Nephron progenitor cell (in vitro differentiated cells): Measurements from ENCODE around the gene ASCL4.

Source experiments
- DNase-seq: peaks from one replicate; pipeline ENCODE4 v3.0.0; 2021
- H3K27ac Mint-ChIP-seq: 2 replicates; pipeline ENCODE4 v1.8.0; 2021; ENCODE audit warnings: mild to moderate bottlenecking, moderate library complexity, mixed read lengths
- H3K27me3 Mint-ChIP-seq: 2 replicates; pipeline ENCODE4 v1.8.0; 2021; ENCODE audit warnings: mild to moderate bottlenecking, low read depth, mixed read lengths; ENCODE audit not compliant: poor library complexity
- H3K36me3 Mint-ChIP-seq: 2 replicates; pipeline ENCODE4 v1.8.0; 2021; ENCODE audit warnings: low read depth, mixed read lengths
- H3K4me1 Mint-ChIP-seq: 2 replicates; pipeline ENCODE4 v1.8.0; 2021; ENCODE audit warnings: mixed read lengths
- H3K4me3 Mint-ChIP-seq: 2 replicates; pipeline ENCODE4 v1.8.0; 2021; ENCODE audit warnings: mild to moderate bottlenecking, moderate library complexity, mixed read lengths
- H3K9me3 Mint-ChIP-seq: 2 replicates; pipeline ENCODE4 v1.8.0; 2021; ENCODE audit warnings: mild to moderate bottlenecking, moderate library complexity, mixed read lengths
- CTCF ChIP-seq: fragments of 200-600 bp; sonication (generic); IDR thresholded peaks from 2 replicates; pipeline ENCODE4 v1.5.0; 2021; ENCODE audit warnings: antibody characterized with exemption

Gene ASCL4

GRCh38 chr12:107779077-107779831 lies 4.8 kb downstream of the ASCL4 start:
- DNase-seq: no peak
- no peaks in the 10 kb centered on the region for H3K9me3 Mint-ChIP-seq
- H3K27me3 Mint-ChIP-seq: peaks cover 89% of the 10 kb centered on the region
- H3K4me1 Mint-ChIP-seq: peaks cover 5% of the 10 kb centered on the region
- H3K27ac Mint-ChIP-seq: no peak overlapping the region
- H3K36me3 Mint-ChIP-seq: no peaks in the 10 kb centered on the region
- TF ChIP-seq CTCF: no peak
- no peak overlapping the region for H3K4me3 Mint-ChIP-seq

GRCh38 chr12:107780298-107780697 lies 5.8 kb downstream of the ASCL4 start:
- DNase-seq: no peak
- Mint-ChIP-seq H3K27ac (no peak overlapping the region), H3K4me1 (peaks cover 5% of the 10 kb centered on the region), H3K36me3 (no peaks in the 10 kb centered on the region), H3K4me3 (no peak overlapping the region), H3K9me3 (no peaks in the 10 kb centered on the region), H3K27me3 (peaks cover 78% of the 10 kb centered on the region)
- TF ChIP-seq CTCF: no peak

GRCh38 chr12:107782067-107782466 lies 7.6 kb downstream of the ASCL4 start:
- Mint-ChIP-seq H3K27ac (no peak overlapping the region), H3K4me3 (no peak overlapping the region), H3K9me3 (no peaks in the 10 kb centered on the region), H3K4me1 (peaks cover 5% of the 10 kb centered on the region), H3K27me3 (peaks cover 65% of the 10 kb centered on the region), H3K36me3 (no peaks in the 10 kb centered on the region)
- TF ChIP-seq CTCF: no peak
- DNase-seq: no peak

- Mint-ChIP-seq H3K4me1 (peaks cover 5% of the 10 kb centered on the region), H3K27ac (no peak overlapping the region), H3K27me3 (peaks cover 55% of the 10 kb centered on the region), H3K36me3 (no peaks in the 10 kb centered on the region), H3K4me3 (no peak overlapping the region), H3K9me3 (no peaks in the 10 kb centered on the region)
- no peak for TF ChIP-seq CTCF
- no peak for DNase-seq
Observed at GRCh38 chr12:107783406-107784376, 9.2 kb downstream of the ASCL4 start.

GRCh38 chr12:107788281-107788680 lies 13.8 kb downstream of the ASCL4 start:
- Mint-ChIP-seq H3K4me3 (no peak overlapping the region), H3K27ac (no peak overlapping the region), H3K36me3 (no peaks in the 10 kb centered on the region), H3K4me1 (no peaks in the 10 kb centered on the region), H3K27me3 (peaks cover 23% of the 10 kb centered on the region), H3K9me3 (peaks cover 29% of the 10 kb centered on the region)
- DNase-seq: no peak
- TF ChIP-seq CTCF: no peak
